Erythroblast (primary cell): ENCODE results near the gene VWA5B2.
"Not testable (repeated sequence)": the region's sequence is repeated elsewhere in the genome, so short reads cannot be mapped to it uniquely, and the experiment has no call there.

Experiments used
- DNase-seq, 2 experiments: peaks; one replicate each; lab custom pipeline; 2025; lab: John Stamatoyannopoulos, UW
- GATA1 ChIP-seq: IDR thresholded peaks from 2 replicates; pipeline ENCODE4 v1.6.1; 2011; ENCODE audit warnings: low read depth, mild to moderate bottlenecking, control low read depth, low read length, moderate library complexity
- POLR2A ChIP-seq: IDR thresholded peaks from 2 replicates; pipeline ENCODE4 v1.6.1; 2011; ENCODE audit warnings: mild to moderate bottlenecking, low read length

Gene VWA5B2

GRCh38 chr3:184260724-184261269, 31.4 kb downstream of the VWA5B2 start:
- no peak for DNase-seq
- TF ChIP-seq POLR2A (no peak), GATA1 (no peak)

- DNase-seq: peak; percentile 37 to 44
- TF ChIP-seq POLR2A (no peak), GATA1 (no peak)
Observed at GRCh38 chr3:184261270-184261853, 32.0 kb downstream of the VWA5B2 start, which contains the start of gene CAMK2N2. CAMK2N2 (minus strand) TSS chr3:184261553; CDS start chr3:184261285, 268 bp downstream.

- TF ChIP-seq POLR2A (no peak), GATA1 (no peak)
- peak; percentile 27 to 33 for DNase-seq
Observed at GRCh38 chr3:184261854-184262763, 32.7 kb downstream of the VWA5B2 start.

GRCh38 chr3:184262764-184263179, 33.4 kb downstream of the VWA5B2 start:
- no peak for DNase-seq
- TF ChIP-seq GATA1 (no peak), POLR2A (no peak)

- DNase-seq: not testable (repeated sequence)
Observed at GRCh38 chr3:184267249-184267648, 37.9 kb downstream of the VWA5B2 start.

GRCh38 chr3:184272269-184272668, 42.9 kb downstream of the VWA5B2 start:
- TF ChIP-seq GATA1 (no peak), POLR2A (no peak)
- DNase-seq: no peak

GRCh38 chr3:184275381-184275701, 46.0 kb downstream of the VWA5B2 start:
- no peak for TF ChIP-seq POLR2A
- no peak for DNase-seq

- TF ChIP-seq POLR2A (no peak), GATA1 (no peak)
- no peak for DNase-seq
Observed at GRCh38 chr3:184275961-184276910, 46.9 kb downstream of the VWA5B2 start, which contains the start of gene ECE2. ECE2 (plus strand) TSS chr3:184276022; CDS start chr3:184276154, 132 bp downstream.

GRCh38 chr3:184277366-184277765, 48.0 kb downstream of the VWA5B2 start:
- DNase-seq: no peak
- TF ChIP-seq GATA1 (no peak), POLR2A (no peak)

- no peak for DNase-seq
- TF ChIP-seq POLR2A: no peak
- no peak for TF ChIP-seq GATA1
Observed at GRCh38 chr3:184282941-184283340, 53.6 kb downstream of the VWA5B2 start.

GRCh38 chr3:184283681-184284080, 54.3 kb downstream of the VWA5B2 start:
- no peak for DNase-seq
- TF ChIP-seq GATA1: no peak
- no peak for TF ChIP-seq POLR2A

GRCh38 chr3:184284696-184285095, 55.3 kb downstream of the VWA5B2 start:
- TF ChIP-seq POLR2A: no peak
- TF ChIP-seq GATA1: no peak
- peak; percentile 30 to 38 for DNase-seq

- TF ChIP-seq POLR2A: no peak
- no peak for TF ChIP-seq GATA1
- peak; percentile 58 to 79 for DNase-seq
Observed at GRCh38 chr3:184289426-184289938, 60.1 kb downstream of the VWA5B2 start.
